HUDEP-2 (cell line): Measurements from ENCODE around the gene LTB4R2.

Experiments
- DNase-seq, 76 experiments: peaks; one replicate each; lab custom pipeline; 2025; ENCODE audit not compliant: unreplicated experiment in 76 of 76; lab: John Stamatoyannopoulos, UW

Gene LTB4R2

GRCh38 chr14:24309538-24310264, at the start of gene LTB4R2:
TSS of gene LTB4R2 (plus strand) at chr14:24310140. CDS start at chr14:24310665, 525 bp downstream.
- DNase-seq: no peak

DNA sequence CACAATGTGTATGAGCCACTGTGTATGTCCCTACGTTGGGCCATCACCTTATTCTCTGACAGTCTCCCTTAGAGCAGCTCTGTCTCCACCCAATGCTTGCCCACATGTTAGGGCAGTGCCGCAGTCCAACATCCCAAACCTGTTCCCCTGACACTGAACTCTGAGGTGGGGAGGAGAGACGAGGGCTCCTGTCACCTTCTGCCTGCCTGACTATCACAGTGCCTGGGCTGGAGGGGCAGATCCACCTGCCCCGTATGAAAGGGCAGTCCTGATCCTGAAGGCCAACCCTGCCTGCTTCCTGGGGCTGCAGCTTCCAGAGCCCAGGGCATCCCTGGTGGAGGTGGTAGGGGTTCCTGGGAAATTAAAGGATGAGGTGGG, 49.2 kb upstream of the LTB4R2 start:
- DNase-seq: no peak

DNA sequence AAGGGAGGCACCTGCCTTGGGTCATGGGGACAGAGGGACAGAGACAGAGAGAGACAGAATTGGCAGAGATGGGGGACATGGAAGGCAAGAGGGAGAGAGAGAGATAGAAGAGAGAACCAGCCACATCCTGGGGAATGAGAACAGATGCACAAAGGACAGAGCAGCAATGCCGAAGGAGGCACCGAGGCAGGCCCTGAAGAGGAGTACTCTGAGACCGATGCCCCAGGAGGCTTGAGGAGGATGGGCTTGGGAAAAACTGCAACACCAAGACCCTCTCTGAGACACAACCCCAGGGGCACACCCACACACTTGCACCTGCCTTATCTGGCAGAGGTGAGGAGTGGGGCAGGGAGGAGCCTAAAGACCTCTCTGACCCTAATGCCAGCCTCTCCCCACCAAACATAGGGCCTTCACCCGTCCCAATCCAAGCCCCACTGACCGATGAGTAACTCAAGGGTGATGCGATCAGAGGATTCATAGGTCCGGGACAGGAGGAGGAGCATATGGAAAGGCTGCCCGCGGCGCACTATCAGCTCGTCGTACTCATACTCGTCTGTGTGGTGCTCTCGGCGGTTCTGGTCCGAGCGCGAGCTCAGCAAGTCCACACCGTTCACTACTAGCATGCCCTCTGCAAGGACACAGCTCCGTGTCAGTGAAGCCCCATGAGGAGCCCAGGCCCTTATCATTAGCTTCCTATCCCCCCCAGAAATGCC, 48.5 kb upstream of the LTB4R2 start:
- DNase-seq: no peak

- no peak for DNase-seq
Observed at GRCh38 chr14:24261969-24262327, 48.0 kb upstream of the LTB4R2 start.

DNA sequence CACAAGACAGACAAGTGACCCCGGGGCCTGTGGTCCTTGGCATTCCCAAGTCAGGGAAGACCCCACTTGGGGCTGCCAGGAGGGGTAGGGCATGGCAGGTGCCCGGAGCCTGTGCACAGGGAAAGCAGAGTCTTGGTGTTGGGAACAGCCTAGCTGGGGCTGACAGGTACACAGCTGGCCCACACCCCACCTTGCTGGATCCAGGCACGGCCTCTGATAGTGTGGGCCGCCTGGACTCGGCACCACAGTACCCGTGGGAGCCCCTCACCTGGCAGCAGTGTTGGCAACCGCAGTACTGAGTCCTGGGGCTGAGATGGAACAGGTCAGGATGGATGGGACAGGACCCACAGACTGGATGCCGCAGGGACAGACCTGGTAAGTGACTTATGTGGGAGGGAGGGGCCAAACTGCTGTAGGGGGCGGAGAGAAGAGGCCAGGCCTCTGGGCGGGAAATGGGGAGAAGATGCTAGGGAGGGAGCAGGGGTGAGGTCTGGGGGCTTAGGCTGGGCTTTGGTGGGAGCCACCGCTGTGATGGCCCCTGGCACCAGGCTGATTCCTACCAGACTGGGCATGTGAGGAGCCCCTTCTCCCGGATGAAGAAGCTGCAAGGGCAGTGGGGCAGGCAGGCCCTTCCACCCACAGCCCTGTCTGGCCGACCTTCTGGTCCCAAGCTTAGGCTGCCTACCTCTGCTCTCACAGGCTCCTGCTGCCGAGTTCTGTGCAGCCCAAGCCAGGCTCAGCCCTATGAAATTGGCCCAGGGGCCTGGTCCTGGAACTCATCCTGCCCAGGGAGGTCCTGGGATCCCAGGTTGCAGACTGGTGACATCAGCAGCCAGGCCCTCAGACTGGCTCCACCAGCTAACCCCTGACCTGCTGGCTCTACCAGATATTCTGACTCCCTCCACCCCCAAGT, 46.9 kb upstream of the LTB4R2 start, which contains the start of gene TGM1:
TSS of gene TGM1 (minus strand) at position 357 of the 913 bp plus-strand sequence. CDS start 825 bp downstream, outside the sequence.
- DNase-seq: no peak

DNA sequence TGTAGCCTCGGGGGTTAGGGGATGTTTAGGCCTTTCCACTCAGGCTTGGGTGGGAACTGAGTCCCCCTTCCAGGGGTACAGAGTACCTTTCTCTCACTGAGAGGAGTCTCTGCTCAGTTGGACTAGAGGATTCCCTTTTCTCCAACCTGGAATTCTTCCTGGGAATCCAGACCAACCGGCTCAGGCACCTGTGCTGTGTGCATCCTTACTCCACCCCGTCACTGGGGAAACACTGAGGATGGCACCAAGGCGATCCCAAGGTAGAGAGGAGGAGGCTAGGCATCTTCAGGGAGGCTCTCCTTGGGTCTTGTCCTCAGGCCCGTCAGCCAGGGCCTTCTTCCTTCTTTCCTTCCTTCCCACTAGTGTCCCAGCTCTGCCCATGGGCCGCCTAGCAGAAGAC, 46.1 kb upstream of the LTB4R2 start:
- DNase-seq: no peak

- no peak for DNase-seq
Observed at GRCh38 chr14:24264298-24264697, 45.6 kb upstream of the LTB4R2 start.

GRCh38 chr14:24266344-24267244, 43.3 kb upstream of the LTB4R2 start:
- DNase-seq: no peak

GRCh38 chr14:24267516-24267915, 42.4 kb upstream of the LTB4R2 start:
- DNase-seq: no peak

GRCh38 chr14:24268225-24268624, 41.7 kb upstream of the LTB4R2 start:
- DNase-seq: no peak

DNA sequence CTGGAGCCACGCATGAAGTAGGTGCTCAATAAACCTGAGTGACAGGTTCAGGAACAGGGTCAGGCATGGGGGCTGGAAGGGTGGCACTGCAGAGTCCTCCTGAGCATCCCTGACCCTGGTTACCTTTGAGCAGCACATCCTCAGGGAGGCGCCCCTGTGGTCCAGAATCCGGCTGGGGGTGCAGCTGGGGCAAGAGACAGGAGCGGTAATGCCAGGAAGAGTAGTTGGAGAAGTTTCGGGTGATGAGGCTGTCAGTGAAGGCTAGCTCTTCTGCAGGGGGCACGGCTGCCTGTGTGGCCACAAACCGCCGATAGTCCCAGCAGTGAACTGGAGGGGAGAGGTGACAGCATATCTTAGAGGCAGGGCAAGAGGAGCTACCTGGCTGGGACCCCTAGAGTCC, 40.6 kb upstream of the LTB4R2 start:
- DNase-seq: no peak

DNA sequence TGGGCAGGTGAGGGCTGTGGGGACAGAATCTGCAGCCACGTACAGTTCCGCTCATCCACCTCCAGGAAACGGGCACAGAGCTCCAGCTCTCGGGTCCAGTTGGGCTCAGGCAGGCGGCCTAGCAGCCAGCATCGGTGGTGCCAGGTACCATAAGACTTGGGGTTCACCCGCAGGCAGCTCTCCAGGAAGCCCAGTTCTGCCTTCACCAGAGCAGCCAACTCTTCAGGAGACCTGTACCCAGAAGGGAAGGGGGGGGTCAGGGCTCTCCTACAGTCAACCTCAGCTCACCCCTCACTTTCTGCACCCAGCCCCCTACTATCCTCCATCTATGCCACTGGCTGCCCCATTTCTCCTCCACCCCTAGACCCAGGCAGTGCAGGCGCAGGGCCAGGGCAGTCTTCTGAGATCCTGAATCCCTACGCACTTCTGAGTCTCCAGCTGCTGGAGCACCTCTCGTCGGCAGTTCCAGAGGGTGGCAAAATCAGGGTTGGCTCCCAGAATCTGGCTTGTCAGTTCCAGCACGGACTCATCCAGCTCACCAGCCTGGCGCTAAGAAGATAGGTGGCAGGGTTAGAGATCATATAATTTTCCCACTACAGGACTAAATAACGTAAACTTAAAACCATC, 39.9 kb upstream of the LTB4R2 start:
- DNase-seq: no peak

DNA sequence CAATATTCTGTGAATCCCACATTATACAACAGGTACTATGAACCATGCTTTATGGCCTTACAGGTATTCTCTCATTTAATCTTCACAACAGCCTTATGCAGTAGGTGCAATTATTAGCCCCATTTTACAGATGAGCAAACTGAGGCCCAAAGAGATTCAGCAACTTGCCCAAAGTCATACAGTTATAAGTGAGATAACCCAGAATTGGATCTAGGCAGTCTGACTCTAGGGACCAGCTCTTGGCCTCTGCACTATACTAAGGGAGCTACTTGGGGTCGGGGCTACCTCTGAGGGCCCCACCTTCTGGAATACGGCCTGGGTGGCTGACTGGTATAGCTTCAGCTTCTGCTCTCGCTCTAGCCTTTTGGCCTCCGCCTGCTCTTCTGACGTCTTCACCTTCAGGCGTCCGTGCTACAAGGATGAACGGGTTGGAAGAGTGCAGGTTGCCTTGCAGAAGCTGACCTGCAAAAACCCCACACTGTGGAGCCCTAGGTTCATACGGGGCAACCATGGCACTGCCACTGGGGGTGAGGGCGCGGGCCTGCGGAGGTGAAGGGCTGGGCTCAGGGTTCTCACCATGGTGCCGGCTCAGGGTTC, 39.3 kb upstream of the LTB4R2 start:
- DNase-seq: peak in 1 of 76 experiments; percentile 21

DNA sequence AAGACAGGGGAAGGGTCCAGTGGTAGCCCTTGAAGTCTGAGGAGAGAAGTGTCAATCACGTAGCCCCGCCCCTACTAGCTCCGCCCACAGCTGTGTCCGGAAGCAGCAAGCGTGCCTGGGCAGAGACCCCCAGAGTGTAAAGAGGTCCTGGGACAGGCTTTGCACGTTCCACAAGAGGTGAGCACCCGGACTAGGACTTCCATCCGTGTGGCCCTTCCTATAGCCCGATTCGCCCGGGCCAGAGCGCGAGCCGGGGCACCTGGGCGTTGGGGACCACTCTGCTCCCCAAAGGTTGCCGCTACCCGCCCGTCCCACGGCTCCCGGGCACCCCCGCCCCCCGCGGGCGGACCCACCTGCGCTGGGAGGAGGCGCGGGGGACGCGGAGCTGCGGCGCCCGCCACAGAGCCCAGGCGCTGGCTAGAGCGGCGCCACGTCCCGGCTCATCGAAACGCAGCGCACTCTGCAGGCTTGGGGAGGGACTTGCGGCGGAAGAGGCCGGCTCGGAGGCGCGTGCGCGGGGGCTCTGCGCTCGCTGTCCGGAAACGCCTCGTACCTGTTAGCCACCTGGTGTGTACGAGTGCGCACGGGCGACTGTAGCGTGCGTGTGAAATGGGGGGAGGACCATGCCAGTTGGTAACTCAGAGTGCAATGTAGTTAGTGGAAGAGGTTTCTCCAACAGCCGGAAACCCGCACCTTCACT, 38.7 kb upstream of the LTB4R2 start, which contains the start of gene RABGGTA:
TSS of gene RABGGTA (minus strand) at position 464 of the 700 bp plus-strand sequence. CDS start 482 bp downstream, outside the sequence.
- DNase-seq: peak in 72 of 76 experiments; percentile 28 to 87 (median 72)

GRCh38 chr14:24271834-24272263, 38.1 kb upstream of the LTB4R2 start:
- no peak for DNase-seq

- DNase-seq: no peak
Observed at GRCh38 chr14:24272467-24272866, 37.5 kb upstream of the LTB4R2 start.

DNA sequence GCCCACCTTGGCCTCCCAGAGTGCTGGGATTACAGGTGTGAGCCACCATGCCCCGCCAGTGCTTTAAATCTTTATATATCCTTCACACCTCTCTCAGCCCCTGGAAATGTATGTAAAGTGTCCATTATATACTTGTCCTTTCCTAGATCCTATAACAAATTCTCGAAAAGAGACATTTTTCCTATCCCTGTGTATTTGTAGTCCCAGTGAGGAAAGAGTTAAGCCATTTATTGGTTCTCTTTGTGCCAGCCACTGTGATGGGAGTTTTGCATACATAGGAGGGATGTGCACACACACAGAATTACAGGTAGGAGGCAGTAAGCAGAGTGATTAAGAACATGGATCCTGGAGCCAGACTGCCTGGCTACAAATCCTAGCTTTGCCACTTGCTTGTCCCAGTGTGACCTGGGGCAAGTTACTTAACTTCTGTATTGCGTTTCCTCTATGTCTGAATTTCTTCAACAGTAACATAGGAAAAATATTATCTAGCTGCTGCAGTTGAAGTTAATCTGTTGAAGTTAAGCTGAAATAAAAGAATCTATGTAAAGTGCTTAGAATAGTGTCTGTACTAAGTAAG, 36.4 kb upstream of the LTB4R2 start:
- peak in 1 of 76 experiments; percentile 13 for DNase-seq

DNA sequence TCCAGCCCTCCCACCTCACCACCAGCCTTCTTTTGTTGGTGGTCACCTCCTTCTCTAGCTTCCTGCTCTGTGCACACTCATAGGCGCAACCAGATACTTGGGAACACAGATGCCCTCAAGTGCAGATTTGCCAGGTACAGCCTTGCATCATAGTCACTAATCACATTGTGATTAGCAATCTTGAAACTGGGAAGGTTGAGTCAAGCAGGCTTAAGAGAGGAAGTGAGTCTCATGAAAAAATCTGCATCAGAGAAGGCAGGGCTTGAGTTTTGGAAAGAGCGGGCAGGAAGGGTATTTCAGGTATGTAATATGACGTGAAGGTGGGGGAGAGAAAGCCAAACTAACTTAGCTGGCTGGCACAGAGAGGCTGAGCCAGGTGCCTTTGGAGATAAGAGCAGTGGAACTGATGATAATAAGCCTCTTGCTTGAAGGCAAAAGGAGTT, 35.8 kb upstream of the LTB4R2 start:
- DNase-seq: peak in 32 of 76 experiments; percentile 4 to 57 (median 24)
